ENCODE measurements around the gene CCDC187. TPM values are rescaled to one million over a fixed set of nuclear protein-coding genes. Genes with fewer than 3 reads are reported as not detected.

CCDC187 gene
- total and polyA plus RNA-seq, 2 of the 8 experiments (the other 6 are each of a cell fraction or from before 2014, with no cell fraction given), result 0.02 TPM; not detected in 1

GRCh38 chr9:136304981-136305380, 1.1 kb upstream of the CCDC187 start:
- no peaks in the 10 kb centered on the region; the same call in 1 of the 2 replicates for H3K79me1 ChIP-seq (ENCODE audit: low read depth, low read length)
- CTCF ChIA-PET (ENCODE audit: partially characterized antibody), result interaction anchor here (0.5 to 2.0 kb wide), 6 partner anchors 13 to 493 kb away, joined by 3 to 8 read pairs (median 4); partner anchors contain the start of gene DNLZ
- no peak overlapping the region for H2BK12ac ChIP-seq (ENCODE audit: low read depth, low read length)
- no peak overlapping the region for H3K56ac ChIP-seq (replicated peaks; ENCODE audit: insufficient read length, low read depth, low read length)
- no peaks in the 10 kb centered on the region; a peak in 1 of 7 replicates for H3K4me1 ChIP-seq (replicated peaks in 1 of 4; ENCODE audit: control insufficient read depth in 3 of 4, insufficient read depth in 4 of 4, low read length in 3 of 4)
- H3K23me2 ChIP-seq (ENCODE audit: low read depth, low read length), result peaks cover 23% of the 10 kb centered on the region
- no peak overlapping the region for H4K91ac ChIP-seq (replicated peaks; ENCODE audit: insufficient read length, low read length)
- DNase-seq (ENCODE audit: low read depth in 1 of 2, low spot score in 2 of 2), result no peak
- no peak overlapping the region for H3K23ac ChIP-seq (ENCODE audit: insufficient read length)
- no peak overlapping the region for H3K9ac ChIP-seq (replicated peaks in 1 of 4; ENCODE audit: extremely low read depth in 1 of 4, low read depth in 3 of 4, low read length in 3 of 4)
- H3K27me3 ChIP-seq (replicated peaks in 1 of 4; ENCODE audit: control insufficient read depth in 3 of 4, extremely low read depth in 1 of 4, insufficient read depth in 3 of 4, low read length in 3 of 4), result no peaks in the 10 kb centered on the region; a peak in 1 of 7 replicates
- no peak for FAIRE-seq
- H2BK15ac ChIP-seq (ENCODE audit: low read length), result no peak overlapping the region
- H3K4me2 ChIP-seq (ENCODE audit: insufficient read depth in 1 of 2, low read depth in 2 of 2, low read length in 2 of 2), result no peak overlapping the region
- no peak overlapping the region for H3K27ac ChIP-seq (ENCODE audit: low read depth, low read length)
- no peaks in the 10 kb centered on the region; a peak in 1 of 8 replicates for H3K36me3 ChIP-seq (ENCODE audit: control insufficient read depth in 2 of 4, insufficient read depth in 4 of 4, low read length in 3 of 4)
- H2BK120ac ChIP-seq (replicated peaks; ENCODE audit: low read depth, low read length), result no peak overlapping the region
- H3K79me2 ChIP-seq (ENCODE audit: control insufficient read depth in 1 of 2, insufficient read depth in 2 of 2, low read length in 2 of 2), result no peaks in the 10 kb centered on the region
- no peak overlapping the region for H3K4ac ChIP-seq (replicated peaks; ENCODE audit: insufficient read length, low read depth, low read length)
- no peak overlapping the region for H3K4me3 ChIP-seq (ENCODE audit: extremely low read depth in 1 of 4, insufficient read depth in 2 of 4, low read depth in 3 of 4, low read length in 4 of 4)
- no peak overlapping the region for H2BK5ac ChIP-seq (ENCODE audit: low read depth, low read length)
- H2AK5ac ChIP-seq (ENCODE audit: low read depth, low read length), result no peak overlapping the region
- H4K8ac ChIP-seq (ENCODE audit: extremely low read depth, insufficient read depth, low read length), result peak overlapping the region; percentile 21; the same call in 1 of the 2 replicates
- H4K5ac ChIP-seq (ENCODE audit: insufficient read length, low read depth, low read length), result no peak overlapping the region
- no peak overlapping the region for H2AFZ ChIP-seq (ENCODE audit: low read length)
- 95% methylated on average over 10 of the region's 13 CpGs; no CpG with 5 or more reads in 1 of the 2 experiments for WGBS, 2 experiments (ENCODE audit: extremely low coverage in 1 of 2, insufficient coverage in 1 of 2, insufficient read length in 1 of 2, insufficient replicate concordance in 2 of 2, low coverage in 1 of 2, low lambda C conversion rate in 2 of 2, missing lambda C conversion rate in 1 of 2)
- H3K14ac ChIP-seq (ENCODE audit: insufficient read length), result no peak overlapping the region
- no peak overlapping the region for H3K18ac ChIP-seq (ENCODE audit: extremely low read depth, low read length)
- H4K20me1 ChIP-seq (replicated peaks in 1 of 2; ENCODE audit: control insufficient read depth in 1 of 2, insufficient read depth in 2 of 2, low read length in 2 of 2), result peaks cover 0 to 19% of the 10 kb centered on the region in 2 experiments
- no peak overlapping the region for H2BK20ac ChIP-seq (ENCODE audit: low read length)
- no peaks in the 10 kb centered on the region for H3K9me3 ChIP-seq (ENCODE audit: insufficient read depth in 2 of 2, low read depth in 1 of 2, low read length in 1 of 2)
- POLR2A ChIA-PET (ENCODE audit: partially characterized antibody), result interaction anchor here (0.6 kb wide), 1 partner anchor 47 kb away, joined by 3 read pairs; no protein-coding TSS in a partner anchor
- TF ChIP-seq TAF1 (IDR thresholded peaks at IDR 0.05; ENCODE audit: low read depth, low read length), result no peak
- no peak for TF ChIP-seq SP1 (IDR thresholded peaks at IDR 0.05; ENCODE audit: low read depth, low read length)
